Activated T-cell treated with anti-CD3 and anti-CD28 coated beads for 24 hours (primary cell): ENCODE results near the gene UTP20.

Source experiments
- DNase-seq: peaks from one replicate; pipeline ENCODE4 v3.0.0-alpha.2; 2020; ENCODE audit warnings: low read depth

Gene UTP20

DNA sequence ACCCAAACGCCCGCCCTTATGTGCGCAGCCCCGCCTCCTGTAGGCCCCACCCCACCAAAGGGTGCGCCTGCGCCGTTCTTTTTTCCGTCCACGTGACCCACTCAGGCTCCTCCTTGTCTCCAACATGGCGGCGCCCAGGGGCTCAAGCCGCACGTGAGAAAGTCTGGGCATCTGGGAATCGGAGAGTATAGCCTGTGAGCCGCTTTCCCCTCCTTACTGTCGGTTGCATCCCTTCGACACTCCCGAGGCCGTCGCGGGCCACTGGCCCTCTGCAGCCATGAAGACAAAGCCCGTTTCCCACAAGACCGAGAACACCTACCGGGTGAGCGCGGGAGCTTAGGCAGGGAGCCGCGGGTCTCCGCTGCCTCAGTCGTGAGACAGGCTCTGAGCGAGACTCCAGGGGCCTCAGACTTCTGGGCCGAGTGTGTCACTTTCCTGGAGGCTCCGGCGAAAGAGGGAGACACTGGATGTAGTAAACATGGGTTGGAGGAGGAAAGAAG is at the start of gene UTP20:
UTP20 (plus strand) TSS at position 100 of the 500 bp plus-strand sequence; CDS start at position 278, 178 bp downstream.
- peak; percentile 92 for DNase-seq

DNA sequence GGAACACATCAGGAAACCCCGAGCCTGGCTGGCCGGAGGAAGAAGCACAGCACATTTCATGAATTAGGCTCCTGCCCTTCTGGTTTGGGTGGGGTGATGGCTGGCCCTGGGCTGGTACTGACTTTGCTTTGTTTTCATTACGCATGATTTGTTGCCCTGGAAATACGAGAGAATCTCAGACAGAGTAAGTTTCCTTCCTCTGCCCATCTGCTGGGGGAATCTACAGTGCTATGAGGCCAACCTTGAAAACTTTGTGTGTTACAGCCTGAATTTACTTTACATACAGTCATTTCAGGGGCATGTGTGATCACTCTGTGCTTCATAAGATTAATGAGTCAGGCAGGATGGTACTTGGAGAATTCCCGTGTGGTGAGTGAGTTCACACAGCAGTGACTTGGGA is 49.4 kb upstream of the UTP20 start:
- DNase-seq: no peak

DNA sequence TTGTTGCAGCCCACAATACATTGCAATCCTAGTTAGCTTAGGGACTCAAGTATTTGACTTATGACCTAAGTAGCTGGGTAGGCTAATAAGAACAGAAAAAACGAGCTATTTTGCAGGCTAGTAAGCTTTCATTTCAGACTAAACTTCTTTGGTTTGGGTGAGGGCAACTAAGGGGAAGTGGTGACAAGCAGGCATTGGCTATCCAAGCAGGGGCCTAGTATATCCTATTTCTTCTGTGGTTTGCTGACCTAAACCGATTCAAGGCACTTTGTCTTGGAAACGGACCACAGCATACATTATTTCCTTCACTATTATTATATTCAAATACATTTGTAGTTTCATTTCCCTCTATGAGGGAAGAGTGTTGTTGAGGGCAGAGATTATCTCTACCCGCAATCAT is 48.3 kb upstream of the UTP20 start:
- DNase-seq: no peak

DNA sequence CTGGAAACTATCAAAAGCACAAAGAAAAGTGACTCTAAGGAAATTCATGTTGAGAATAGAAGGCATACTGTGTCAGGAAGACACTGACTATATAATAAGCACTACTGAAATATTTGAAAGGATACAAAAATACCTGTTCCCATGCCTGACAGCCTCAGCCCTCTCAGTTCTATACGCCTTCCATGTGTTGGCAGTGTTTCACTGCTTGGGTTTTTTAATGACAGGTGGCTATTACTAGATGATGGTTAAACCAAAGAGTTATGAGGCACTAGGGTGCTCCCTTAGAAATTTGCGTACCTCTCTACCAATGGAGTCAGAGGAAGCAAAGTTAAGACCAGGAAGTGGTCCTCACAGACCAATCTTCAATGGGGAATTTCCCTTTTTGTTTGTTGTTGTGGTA is 44.2 kb upstream of the UTP20 start:
- no peak for DNase-seq

DNA sequence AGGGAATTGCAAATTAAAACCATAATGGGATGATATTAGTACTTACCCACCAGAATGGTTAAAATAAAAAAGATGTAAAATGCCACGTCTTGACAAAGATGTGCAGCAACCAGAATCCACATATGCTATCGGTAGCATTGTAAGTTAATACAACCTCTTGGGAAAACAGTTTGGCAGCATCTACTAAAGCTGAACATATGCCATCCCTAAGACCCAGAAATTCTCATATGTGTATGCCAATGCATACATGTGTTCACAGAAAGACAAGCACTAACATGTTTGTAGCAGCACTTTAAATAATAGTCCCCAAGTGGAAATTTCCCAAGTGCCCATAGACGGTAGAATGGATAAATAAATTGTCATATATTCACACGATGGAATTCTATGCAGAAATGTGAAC is 41.6 kb upstream of the UTP20 start:
- no peak for DNase-seq

DNA sequence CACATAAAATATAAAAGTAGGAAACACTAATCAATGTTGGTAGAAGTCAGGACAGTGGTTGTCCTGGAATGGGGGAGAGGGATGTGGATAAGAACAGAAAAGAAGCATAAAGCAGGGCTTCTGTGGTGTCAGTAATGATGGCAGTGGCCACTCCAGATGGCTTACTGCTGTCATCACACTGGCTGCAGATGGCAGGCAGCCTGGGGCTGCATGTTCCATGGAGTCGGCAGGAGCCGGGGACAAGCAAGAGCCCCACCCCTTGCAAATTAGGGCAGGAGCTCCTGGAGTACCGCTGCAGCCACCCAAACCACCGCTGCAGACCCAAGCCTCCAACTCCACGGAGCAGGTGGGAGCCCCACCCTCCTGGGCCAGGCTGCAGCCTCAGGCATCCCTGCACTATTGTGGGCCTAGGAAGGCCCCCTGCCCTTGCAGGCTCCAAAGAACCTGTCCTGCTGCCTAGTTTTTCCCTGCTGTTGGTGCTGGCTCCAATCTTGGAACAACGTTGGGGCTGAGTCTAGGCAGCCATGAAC is 41.0 kb upstream of the UTP20 start:
- DNase-seq: no peak

DNA sequence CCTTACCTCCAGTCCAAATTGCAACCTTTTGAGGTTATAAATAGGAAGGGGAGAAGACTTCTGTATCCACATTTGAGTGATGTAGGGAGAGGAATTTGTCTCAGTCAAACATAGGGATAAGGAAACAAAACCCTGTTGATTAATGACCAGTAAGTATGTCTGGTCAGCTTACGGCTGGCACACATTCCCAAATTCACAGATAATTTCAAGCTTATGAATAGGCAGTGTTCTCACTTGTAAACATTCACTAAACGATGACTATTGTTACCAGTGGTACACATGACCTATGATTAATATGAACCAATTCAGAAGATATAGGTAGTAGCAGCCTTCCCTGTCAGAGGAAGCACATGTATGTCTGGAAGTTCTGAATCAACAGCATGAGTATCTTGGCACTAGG is 36.8 kb upstream of the UTP20 start:
- no peak for DNase-seq

DNA sequence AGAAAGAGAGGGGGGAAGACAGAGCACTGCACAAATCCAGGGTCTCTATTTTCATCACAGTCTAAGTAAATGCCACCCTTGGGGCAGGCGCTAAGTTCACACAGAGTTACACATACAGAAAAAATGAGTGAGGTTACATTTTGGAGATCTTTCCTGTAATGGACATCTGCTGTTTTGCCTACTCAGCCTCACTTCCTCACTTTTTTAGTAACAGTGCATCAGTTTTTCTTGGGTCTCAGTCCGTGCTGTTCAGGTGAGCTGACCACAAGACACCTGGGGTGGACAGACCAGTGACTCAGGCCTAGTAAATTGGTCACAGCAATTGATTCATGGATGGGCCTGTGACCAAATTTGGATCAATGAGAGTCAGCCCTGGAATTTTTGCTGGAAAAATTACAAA is 36.3 kb upstream of the UTP20 start:
- no peak for DNase-seq

DNA sequence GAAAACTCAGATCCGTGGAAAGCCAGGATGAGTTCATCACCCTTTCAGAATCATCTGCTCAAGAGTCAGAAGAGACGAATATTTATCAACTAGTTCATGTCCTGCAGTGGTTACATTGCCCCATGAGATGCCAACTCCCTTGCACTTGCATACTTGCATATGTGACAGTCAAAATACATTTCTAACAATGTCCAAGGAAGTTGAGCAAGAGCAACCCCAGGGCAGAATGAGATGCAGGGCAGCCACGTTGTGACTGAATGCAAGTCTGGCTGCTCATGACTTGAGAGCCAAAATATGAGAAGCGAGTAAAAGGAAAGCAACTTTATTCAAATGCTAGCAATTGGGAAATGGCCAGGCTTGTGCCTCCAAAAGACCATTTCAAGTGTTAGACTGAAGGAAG is 23.6 kb upstream of the UTP20 start:
- DNase-seq: no peak

DNA sequence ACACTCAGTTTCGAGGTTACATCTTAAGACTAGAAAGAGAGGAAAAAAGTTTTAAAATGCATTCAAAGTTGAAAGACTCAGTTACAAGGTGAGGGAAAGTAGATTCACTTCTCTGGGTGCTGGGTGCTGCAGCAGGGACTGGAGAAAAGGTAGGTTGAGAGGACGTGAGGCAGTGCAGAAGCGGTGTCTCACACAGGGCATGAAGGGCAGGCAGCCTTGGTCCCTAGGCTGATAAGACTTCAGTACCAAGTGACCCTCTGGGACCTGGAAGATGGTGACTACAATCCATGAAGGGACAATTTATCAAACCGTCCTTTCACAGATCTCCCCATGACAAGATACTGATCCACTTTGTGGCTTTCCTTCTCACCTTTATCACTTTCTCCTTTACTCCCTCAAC is 22.5 kb upstream of the UTP20 start:
- no peak for DNase-seq

DNA sequence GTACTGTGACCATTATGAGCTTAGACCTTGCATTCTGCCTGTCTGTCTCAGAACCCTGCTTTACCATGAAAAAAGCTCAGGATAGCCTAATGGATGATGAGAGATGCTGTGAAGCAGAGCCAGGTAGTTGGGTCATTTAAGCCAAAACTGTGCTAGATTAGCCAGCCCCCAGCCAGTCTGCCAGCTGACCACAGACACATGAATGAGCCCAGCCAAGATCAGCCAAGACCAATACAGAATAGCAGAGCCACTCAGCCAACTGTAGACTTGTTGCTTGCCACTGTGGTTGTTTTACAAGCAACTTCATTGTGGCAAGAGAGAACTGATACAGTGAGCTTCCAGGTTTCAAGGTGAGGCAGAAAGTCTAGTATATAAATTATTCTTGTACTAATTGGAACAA is 12.8 kb upstream of the UTP20 start:
- no peak for DNase-seq

DNA sequence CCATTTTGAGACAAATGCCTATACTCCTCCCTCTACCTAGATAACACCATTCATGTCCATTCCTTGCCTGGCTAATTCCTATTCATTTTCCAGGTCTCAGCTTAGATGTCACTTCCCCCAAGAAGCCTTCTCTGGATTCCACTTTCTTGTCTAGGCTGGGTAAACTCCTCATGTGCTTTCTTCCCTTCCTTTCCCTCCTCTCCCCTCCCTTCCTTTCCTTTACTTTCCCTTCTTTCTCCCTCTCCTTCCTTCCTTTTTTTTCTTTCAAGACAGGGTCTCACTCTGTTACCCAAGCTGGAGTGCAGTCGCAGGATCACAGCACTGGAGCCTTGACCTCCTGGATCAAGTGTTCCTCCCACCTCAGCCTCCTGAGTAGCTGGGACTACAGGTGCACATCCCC is 3.5 kb upstream of the UTP20 start:
- no peak for DNase-seq

DNA sequence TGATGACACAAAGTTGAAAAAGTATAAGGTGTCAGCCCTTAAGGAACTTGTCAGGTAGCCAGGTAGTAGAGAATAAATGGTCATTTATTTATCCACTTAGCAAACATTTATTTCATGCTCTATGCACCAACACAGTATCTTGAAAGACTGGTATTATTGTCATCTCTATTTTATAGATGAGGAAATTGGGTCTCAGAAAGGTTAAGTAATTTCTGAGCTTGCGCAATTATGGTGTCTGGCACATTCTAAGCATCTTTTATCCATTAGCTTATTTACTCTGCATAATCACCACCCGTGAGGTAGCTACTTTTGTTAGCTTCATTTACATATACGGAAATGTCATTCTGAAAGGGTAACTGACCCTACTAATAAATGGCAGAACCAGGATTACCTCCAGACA is 2.5 kb upstream of the UTP20 start:
- DNase-seq: no peak

DNA sequence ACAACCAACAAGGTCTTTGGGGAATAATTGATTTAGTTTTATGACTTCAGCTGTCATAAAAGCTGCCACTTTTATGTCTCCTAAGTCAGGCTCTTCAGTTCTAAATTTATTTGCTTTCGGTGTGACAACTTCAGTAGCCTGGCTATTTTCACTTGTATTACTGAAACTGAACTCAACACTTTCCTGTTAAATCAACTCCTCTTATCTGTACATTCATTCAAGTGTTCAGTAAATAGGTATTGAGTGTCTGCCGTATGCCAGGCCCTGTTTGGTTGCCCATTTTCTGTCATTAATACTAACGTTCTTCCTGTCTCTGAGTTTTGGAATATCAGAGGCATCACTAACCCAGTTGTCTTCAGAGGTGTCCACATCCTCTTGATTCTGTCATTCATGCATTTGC is 7.5 kb downstream of the UTP20 start:
- no peak for DNase-seq

DNA sequence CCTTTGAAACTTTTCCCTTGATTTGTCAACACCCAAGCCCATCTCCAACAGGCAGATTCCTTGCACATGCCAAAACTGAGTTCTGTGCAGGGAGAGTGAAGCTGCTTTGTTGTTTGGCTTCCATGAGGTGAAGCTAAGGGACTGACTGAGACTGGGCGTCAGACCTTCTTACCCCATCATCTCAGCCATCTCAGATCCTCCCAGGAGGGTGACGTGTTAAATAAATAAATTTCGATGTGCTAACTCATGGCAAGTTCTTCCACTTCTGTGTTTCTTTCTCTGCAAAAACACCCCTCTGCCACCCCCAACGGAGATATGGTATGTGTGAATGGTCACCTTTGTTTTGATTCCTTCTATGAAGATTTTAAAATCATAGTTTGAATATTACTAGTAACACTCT is 17.8 kb downstream of the UTP20 start:
- no peak for DNase-seq

DNA sequence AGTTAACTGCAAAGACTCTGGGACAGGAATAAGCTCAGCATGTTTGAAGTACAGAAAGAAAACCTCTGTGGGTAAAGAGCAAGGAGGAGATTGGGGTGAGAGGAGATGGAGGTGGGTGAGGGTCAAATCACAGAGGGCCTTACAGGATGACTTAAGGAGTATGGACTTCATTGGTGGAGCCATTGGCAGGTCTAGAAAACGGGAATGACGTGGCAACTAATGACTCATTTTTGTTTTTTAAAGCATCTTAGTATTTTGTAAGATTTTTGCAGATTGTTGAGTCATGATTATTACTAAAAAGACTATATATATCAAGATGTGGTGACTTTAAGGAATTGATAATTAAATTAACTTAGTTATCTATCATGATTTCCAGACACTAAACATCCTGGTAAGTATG is 18.5 kb downstream of the UTP20 start:
- no peak for DNase-seq

DNA sequence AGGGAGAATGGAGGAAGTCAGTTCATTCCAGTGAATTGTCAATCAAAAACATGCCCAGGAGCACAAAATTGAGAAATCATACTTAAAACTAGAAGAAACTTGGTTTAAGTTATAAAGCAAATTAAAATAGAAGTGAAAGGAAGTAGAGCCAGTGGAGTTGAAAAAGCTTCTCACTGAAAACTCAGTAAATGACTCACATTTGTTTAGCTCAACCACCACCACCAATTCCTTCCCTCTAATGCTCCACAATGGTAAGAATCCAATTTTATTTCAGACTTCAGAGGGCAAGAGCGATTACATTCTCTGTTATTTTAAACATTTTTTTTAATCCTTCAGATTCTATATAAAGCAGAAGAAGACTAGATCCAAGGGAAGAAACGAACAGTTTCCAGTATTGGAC is 19.4 kb downstream of the UTP20 start:
- no peak for DNase-seq

DNA sequence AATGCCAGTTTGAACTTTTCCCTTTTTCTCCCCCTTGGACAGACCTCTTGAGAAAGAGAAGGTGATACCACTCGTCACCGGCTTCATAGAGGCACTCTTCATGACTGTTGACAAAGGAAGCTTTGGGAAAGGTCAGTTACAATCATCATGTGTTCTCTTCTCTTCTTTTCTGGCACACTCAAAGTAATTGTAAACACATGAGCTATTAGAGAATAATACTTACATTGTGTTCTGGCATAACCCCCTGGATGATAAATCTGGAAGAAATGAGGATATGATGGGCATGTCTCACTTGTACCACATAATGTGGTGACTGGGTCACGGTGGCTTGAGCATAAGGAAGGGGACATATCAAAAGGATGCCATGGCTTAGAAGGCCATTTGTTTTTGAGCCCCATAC is 20.0 kb downstream of the UTP20 start:
- no peak for DNase-seq

DNA sequence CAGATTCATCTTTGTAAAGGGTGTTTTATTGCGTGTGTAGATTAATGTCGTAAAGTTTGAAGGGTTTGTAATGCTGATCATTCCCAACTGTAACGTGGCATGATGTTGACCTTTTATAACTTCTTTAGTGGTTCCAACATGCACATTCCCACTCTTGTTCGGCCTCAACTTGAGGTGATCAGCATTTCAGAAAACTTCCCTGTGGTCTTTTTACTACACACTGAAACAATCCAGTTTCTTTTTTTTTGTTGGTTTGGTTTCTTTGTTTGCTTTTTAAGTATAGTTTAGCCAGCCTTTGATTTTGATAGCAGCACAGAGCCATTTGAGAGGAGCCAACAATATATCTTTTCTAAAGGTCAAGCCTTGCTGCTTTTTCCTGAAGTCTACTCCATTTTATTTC is 22.8 kb downstream of the UTP20 start:
- no peak for DNase-seq

DNA sequence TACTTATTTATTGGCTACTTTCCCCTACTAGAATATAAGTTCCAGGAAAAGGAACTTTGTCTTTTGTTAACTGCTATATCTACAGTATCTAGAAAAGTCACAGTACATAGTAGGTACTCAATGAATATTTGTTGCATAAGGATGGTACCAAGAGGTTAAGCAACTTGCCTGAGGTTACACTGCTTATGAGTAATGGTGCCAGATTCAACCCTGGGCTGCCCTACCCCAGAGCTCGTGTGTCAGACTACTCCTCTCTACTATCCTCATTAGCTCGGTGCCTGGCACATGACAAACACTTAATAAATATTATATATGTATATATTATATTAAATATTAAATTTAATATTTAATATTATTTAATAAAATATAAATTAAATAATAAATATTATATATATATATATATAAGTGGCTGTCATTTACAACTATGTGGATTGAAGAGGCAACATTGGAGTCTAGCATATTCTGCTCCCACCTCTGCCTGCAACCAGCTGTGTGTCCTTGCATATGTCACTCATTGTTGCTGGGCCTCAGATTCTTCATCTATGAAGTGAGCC is 25.4 kb downstream of the UTP20 start:
- no peak for DNase-seq

DNA sequence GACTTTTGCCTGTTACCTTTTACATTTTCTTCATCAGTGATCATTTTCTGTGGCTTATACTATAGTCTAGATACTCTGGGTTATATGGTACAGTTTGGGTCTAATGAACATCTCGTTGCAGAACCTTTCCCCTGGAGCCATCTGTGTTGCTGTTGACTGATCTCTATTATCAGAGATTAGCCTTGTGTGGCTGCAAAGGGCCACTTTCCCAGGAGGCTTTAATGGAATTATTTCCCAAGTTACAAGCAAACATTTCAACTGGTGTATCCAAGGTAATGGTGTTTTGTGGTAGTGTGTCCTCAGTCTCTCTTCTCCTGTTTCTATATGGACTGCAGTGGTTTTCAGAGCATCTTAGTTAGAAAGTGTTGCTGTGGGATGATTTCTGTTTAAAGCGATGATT is 25.9 kb downstream of the UTP20 start:
- DNase-seq: no peak

DNA sequence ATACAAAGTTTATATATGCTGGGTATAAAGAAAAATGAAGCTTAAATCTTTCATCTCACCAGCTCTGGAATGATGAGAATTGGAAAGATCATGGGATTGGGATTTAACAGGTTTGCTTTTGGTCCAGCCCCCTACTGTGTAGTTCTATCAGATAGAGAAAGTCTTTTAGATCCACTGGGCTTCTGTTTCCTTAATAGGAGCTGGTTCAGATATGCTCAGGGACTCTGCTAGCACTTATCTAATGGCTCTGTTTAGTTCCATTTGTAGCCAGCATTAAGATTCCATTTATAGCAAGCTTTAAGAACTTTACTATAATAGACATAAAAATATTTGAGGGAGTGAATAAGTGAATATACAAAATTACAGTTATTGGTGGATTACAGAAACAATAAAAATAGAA is 42.6 kb downstream of the UTP20 start:
- DNase-seq: no peak

DNA sequence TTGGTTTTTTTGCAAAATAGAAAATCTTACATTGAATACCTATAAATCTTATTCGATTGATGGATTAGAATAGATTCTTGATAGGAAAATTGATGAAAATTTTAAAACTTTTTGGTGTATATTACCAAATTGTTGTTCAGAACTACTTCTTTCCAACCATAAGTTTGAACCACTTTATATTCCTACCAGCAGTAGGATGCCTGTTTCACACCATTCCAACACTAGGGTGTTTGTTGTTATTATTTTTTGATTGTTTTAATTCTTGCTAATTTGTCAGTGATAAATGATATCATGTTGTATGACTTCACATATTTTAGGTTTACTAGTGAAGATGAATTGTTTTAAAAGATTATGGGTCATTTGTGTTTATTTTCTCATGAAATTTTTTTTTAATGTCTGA is 43.4 kb downstream of the UTP20 start:
- DNase-seq: no peak

DNA sequence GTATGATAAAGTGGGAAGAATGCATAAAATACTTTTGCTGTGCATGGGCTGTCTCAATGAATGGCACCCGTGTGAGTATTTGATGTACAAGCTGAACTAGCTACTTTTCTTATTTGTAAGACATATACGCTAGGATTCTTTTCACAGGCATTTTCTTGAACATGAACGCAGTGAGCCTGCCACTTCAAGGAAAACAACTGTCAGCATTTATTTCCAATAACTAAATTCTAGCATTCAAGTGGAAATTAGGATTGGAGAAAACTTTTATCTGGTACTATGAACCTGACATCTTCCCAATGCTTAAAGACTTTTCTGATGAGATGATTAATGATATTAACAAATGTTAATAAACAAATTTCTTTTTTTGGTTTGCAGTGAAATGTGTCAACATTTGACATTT is 45.7 kb downstream of the UTP20 start:
- no peak for DNase-seq

DNA sequence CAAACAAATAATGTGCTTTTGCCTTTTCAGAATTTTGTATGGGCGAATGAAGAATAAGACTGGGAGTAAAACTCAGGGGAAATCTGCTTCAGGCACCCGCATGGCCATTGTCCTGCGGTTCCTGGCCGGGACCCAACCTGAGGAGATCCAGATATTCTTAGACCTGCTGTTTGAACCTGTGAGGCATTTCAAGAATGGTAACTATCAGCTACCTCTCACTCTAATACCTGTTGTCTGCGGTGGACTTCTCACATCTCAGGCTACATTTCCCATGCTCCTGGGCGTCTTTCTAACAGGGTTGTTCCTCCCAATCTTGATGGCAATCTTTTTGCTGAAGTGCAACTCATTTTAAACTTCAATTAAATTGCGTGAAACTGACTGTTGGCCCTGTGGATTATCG is 47.1 kb downstream of the UTP20 start:
- no peak for DNase-seq
